CD14-positive monocyte (primary cell): ENCODE measurements around the gene ADAMTSL1. TPM values are rescaled to one million over a fixed set of nuclear protein-coding genes. Genes with fewer than 3 reads are reported as not detected.

Source experiments
- DNase-seq, 3 donors: peaks; one replicate each; pipeline ENCODE4 v3.0.0-alpha.2; 2011 to 2022
- H2AFZ ChIP-seq: 2 replicates; pipeline ENCODE4 v1.6.0; 2012; ENCODE audit warnings: mild to moderate bottlenecking, low read depth, low read length, inconsistent platforms; ENCODE audit not compliant: insufficient read depth, poor library complexity, severe bottlenecking
- H3K27ac ChIP-seq, 2 donors: 1 replicate in 1 of 2; 2 replicates in 1 of 2; pipeline ENCODE4 v1.5.1; 2012 to 2013; ENCODE audit warnings: low read length in 2 of 2, control low read depth in 1 of 2, inconsistent platforms in 1 of 2, low read depth in 1 of 2, mild to moderate bottlenecking in 1 of 2
- H3K27me3 ChIP-seq, 2 donors: one replicate each; pipeline versions ENCODE4 v1.6.0 to v1.6.1; 2011 to 2013; ENCODE audit warnings: low read length in 2 of 2; ENCODE audit not compliant: control insufficient read depth in 2 of 2, insufficient read depth in 2 of 2
- H3K36me3 ChIP-seq, 2 donors: replicated peaks in 1 of 2; 1 replicate in 1 of 2; 2 replicates in 1 of 2; pipeline versions ENCODE4 v1.5.1 to v1.6.1; 2012 to 2013; ENCODE audit warnings: low read length in 2 of 2, control low read depth in 1 of 2, inconsistent platforms in 1 of 2, mild to moderate bottlenecking in 1 of 2; ENCODE audit not compliant: insufficient read depth in 2 of 2, control insufficient read depth in 1 of 2
- H3K4me1 ChIP-seq, 2 donors: 1 replicate in 1 of 2; 2 replicates in 1 of 2; pipeline versions ENCODE4 v1.5.1 to v1.6.1; 2012 to 2013; ENCODE audit warnings: low read length in 2 of 2, control low read depth in 1 of 2, inconsistent platforms in 1 of 2, mild to moderate bottlenecking in 1 of 2, moderate library complexity in 1 of 2; ENCODE audit not compliant: insufficient read depth in 2 of 2, control insufficient read depth in 1 of 2
- H3K4me2 ChIP-seq: replicated peaks from 2 replicates; pipeline ENCODE3; 2012; ENCODE audit warnings: low read length, moderate library complexity, mild to moderate bottlenecking; ENCODE audit not compliant: poor library complexity, severe bottlenecking; ENCODE audit errors: extremely low read depth
- H3K4me3 ChIP-seq, 3 experiments: fragments of 200-600 bp in 1 of 3; sonication (generic) in 1 of 3; replicated peaks in 1 of 3; 1 replicate in 2 of 3; 2 replicates in 1 of 3; pipeline ENCODE4 v1.5.1; 2011 to 2013; ENCODE audit warnings: low read length in 3 of 3, mild to moderate bottlenecking in 3 of 3, control low read depth in 2 of 3, low read depth in 2 of 3, inconsistent platforms in 1 of 3, moderate library complexity in 1 of 3
- H3K79me2 ChIP-seq: 2 replicates; pipeline ENCODE4 v1.6.0; 2012; ENCODE audit warnings: mild to moderate bottlenecking, control low read depth, inconsistent platforms, low read length, moderate library complexity; ENCODE audit not compliant: insufficient read depth
- H3K9ac ChIP-seq: 2 replicates; pipeline ENCODE4 v1.6.0; 2017; ENCODE audit warnings: low read length, mild to moderate bottlenecking; ENCODE audit not compliant: insufficient read depth, poor library complexity, severe bottlenecking
- H3K9me3 ChIP-seq, 2 donors: replicated peaks in 1 of 2; 1 replicate in 1 of 2; 2 replicates in 1 of 2; pipeline versions ENCODE4 v1.5.1 to v1.6.1; 2012 to 2013; ENCODE audit warnings: low read length in 2 of 2, control low read depth in 1 of 2; ENCODE audit not compliant: control insufficient read depth in 1 of 2, insufficient read depth in 1 of 2
- H4K20me1 ChIP-seq: 2 replicates; pipeline ENCODE4 v1.6.0; 2012; ENCODE audit warnings: mild to moderate bottlenecking, low read length, control low read depth, moderate library complexity; ENCODE audit not compliant: insufficient read depth
- H3K27ac Mint-ChIP-seq, 7 donors: one replicate each; pipeline ENCODE4 v1.8.0; 2020; ENCODE audit warnings: mild to moderate bottlenecking in 7 of 7, mixed read lengths in 7 of 7, moderate library complexity in 6 of 7, inconsistent platforms in 2 of 7
- H3K27me3 Mint-ChIP-seq, 3 donors: one replicate each; pipeline ENCODE4 v1.8.0; 2021 to 2022; ENCODE audit warnings: low read depth in 3 of 3, mild to moderate bottlenecking in 3 of 3, mixed read lengths in 3 of 3, moderate library complexity in 3 of 3, inconsistent platforms in 1 of 3
- H3K36me3 Mint-ChIP-seq, 2 donors: one replicate each; pipeline ENCODE4 v1.8.0; 2020; ENCODE audit warnings: mixed read lengths in 2 of 2, inconsistent platforms in 1 of 2, mild to moderate bottlenecking in 1 of 2
- H3K4me1 Mint-ChIP-seq: one replicate; pipeline ENCODE4 v1.8.0; 2020; ENCODE audit warnings: mild to moderate bottlenecking, mixed read lengths
- H3K4me3 Mint-ChIP-seq, 2 donors: one replicate each; pipeline ENCODE4 v1.8.0; 2020; ENCODE audit warnings: mild to moderate bottlenecking in 2 of 2, mixed read lengths in 2 of 2, moderate library complexity in 1 of 2
- H3K9me3 Mint-ChIP-seq, 7 donors: one replicate each; pipeline ENCODE4 v1.8.0; 2020 to 2022; ENCODE audit warnings: mixed read lengths in 7 of 7, mild to moderate bottlenecking in 6 of 7, moderate library complexity in 6 of 7, inconsistent platforms in 2 of 7
- WGBS: methylation state at CpG from one replicate; pipeline ENCODE4 v1.1.5; 2013; ENCODE audit warnings: missing lambda C conversion rate; ENCODE audit not compliant: insufficient coverage; 5-methylcytosine and 5-hydroxymethylcytosine counted together
- intact Hi-C, 2 donors: fragments of 100-400 bp; cut with micrococcal nuclease; formaldehyde crosslinking; loops; one replicate each; pipeline versions ENCODE4 v1.15.0 to v1.15.1; 2023
- polyA plus RNA-seq, 3 donors: library from polyadenylated mRNA; depleted of rRNA in 1 of 3; unstranded in 2 of 3; stranded (reverse) in 1 of 3; fragments of 300-500 nt in 2 of 3; fragments of >200 nt in 1 of 3; fragmentation: Illumina TruSeq in 2 of 3; gene quantifications; 1 replicate in 2 of 3; 2 replicates in 1 of 3; pipeline ENCODE4 v1.2.3, GENCODE V29; 2012 to 2021
- TF ChIP-seq, protein P1 (sequence below): fragments of 200-600 bp; IDR thresholded peaks from one replicate; pipeline ENCODE4 v1.8.0; 2022; ENCODE audit warnings: antibody characterized with exemption, mild to moderate bottlenecking

Gene ADAMTSL1
- polyA plus RNA-seq, 3 donors: not detected

DNA sequence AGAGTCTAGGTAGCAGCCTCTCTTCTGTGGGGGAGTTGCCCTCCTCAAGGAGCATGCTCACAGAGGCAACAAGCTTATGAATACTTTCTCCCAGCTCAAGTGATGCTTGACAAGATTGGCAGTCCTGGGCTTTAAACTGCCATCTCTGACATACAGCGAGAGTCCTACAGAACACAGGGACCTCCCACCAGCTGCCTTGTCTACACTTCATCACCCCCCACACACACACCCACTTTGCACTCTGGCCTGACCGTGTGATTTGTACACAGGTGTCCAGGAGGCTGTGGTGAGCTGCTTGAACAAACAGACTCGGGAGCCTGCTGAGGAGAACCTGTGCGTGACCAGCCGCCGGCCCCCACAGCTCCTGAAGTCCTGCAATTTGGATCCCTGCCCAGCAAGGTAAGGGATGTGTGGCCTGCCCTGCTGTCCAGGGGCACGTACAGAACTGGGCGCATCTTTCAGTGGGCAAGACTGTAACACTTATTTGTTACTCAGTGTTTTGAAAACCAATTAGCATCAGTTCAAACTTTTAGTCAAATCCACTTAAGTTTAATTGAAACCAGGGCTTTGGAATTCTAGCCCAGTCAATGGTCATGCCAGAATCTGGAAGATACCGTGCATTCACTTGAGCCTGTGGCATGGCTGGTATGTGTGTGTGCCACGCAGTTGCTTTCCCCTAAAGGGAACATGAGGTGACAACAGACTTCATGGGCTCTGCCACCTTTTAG, 247.5 kb downstream of the ADAMTSL1 start:
- H3K4me2 ChIP-seq: no peak overlapping the region
- intact Hi-C loops: no loop called here
- no peaks in the 10 kb centered on the region for H3K36me3 ChIP-seq
- no peak for DNase-seq
- H3K4me1 Mint-ChIP-seq: no peaks in the 10 kb centered on the region
- H3K4me3 ChIP-seq: no peak overlapping the region
- H3K79me2 ChIP-seq: no peaks in the 10 kb centered on the region
- no peak overlapping the region for H3K27ac ChIP-seq
- no peaks in the 10 kb centered on the region for H3K9me3 ChIP-seq
- no peaks in the 10 kb centered on the region for H3K36me3 Mint-ChIP-seq
- no peak overlapping the region for H3K4me3 Mint-ChIP-seq
- H3K27me3 ChIP-seq: no peaks in the 10 kb centered on the region
- H3K27me3 Mint-ChIP-seq: peaks cover 0 to 4% (median 1%) of the 10 kb centered on the region in 3 donors
- H3K9me3 Mint-ChIP-seq: peaks cover 0 to 1% (median 0%) of the 10 kb centered on the region in 7 donors
- H2AFZ ChIP-seq: no peak overlapping the region
- H3K27ac Mint-ChIP-seq: no peak overlapping the region
- H3K9ac ChIP-seq: no peak overlapping the region
- H4K20me1 ChIP-seq: no peaks in the 10 kb centered on the region
- WGBS: 89% methylated on average over 8 of the region's 10 CpGs
- no peaks in the 10 kb centered on the region for H3K4me1 ChIP-seq
- TF ChIP-seq, protein P1, sequence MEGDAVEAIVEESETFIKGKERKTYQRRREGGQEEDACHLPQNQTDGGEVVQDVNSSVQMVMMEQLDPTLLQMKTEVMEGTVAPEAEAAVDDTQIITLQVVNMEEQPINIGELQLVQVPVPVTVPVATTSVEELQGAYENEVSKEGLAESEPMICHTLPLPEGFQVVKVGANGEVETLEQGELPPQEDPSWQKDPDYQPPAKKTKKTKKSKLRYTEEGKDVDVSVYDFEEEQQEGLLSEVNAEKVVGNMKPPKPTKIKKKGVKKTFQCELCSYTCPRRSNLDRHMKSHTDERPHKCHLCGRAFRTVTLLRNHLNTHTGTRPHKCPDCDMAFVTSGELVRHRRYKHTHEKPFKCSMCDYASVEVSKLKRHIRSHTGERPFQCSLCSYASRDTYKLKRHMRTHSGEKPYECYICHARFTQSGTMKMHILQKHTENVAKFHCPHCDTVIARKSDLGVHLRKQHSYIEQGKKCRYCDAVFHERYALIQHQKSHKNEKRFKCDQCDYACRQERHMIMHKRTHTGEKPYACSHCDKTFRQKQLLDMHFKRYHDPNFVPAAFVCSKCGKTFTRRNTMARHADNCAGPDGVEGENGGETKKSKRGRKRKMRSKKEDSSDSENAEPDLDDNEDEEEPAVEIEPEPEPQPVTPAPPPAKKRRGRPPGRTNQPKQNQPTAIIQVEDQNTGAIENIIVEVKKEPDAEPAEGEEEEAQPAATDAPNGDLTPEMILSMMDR: no peak

- Histone ChIP-seq H3K9ac (no peak overlapping the region), H3K4me3 (no peak overlapping the region), H2AFZ (no peak overlapping the region), H4K20me1 (no peaks in the 10 kb centered on the region), H3K9me3 (no peaks in the 10 kb centered on the region), H3K36me3 (no peaks in the 10 kb centered on the region), H3K4me1 (no peaks in the 10 kb centered on the region), H3K27ac (no peak overlapping the region), H3K27me3 (no peaks in the 10 kb centered on the region), H3K79me2 (no peaks in the 10 kb centered on the region), H3K4me2 (no peak overlapping the region)
- DNase-seq: no peak
- TF ChIP-seq, protein P1: no peak
- peaks cover 0 to 1% (median 0%) of the 10 kb centered on the region in 7 donors for H3K9me3 Mint-ChIP-seq
- H3K4me1 Mint-ChIP-seq: no peaks in the 10 kb centered on the region
- H3K27ac Mint-ChIP-seq: no peak overlapping the region
- intact Hi-C loops: no loop called here
- H3K36me3 Mint-ChIP-seq: no peaks in the 10 kb centered on the region
- H3K4me3 Mint-ChIP-seq: no peak overlapping the region
- no CpG with 5 or more reads among the region's 2 CpGs for WGBS
- H3K27me3 Mint-ChIP-seq: peaks cover 0 to 5% (median 1%) of the 10 kb centered on the region in 3 donors
These were observed 248.0 kb downstream of the ADAMTSL1 start for GRCh38 chr9:18721995-18722310.
